Suprapubic skin (tissue), 4 donors: ENCODE measurements around the gene NAP1L5. TPM values are rescaled to one million over a fixed set of nuclear protein-coding genes. Genes with fewer than 3 reads are reported as not detected.
A peak's percentile ranks its signal among the peaks of the same experiment; 100 is the strongest.

Experiments used
- DNase-seq, 2 donors: peaks; one replicate each; pipeline ENCODE4 v3.0.0-alpha.2; 2019; ENCODE audit warnings: low spot score in 2 of 2
- H3K27ac ChIP-seq: fragments of 200-600 bp; sonication (generic); one replicate; pipeline ENCODE4 v1.5.1; 2019
- H3K27me3 ChIP-seq: fragments of 200-600 bp; sonication (generic); one replicate; pipeline ENCODE4 v1.5.1; 2019
- H3K36me3 ChIP-seq: fragments of 200-600 bp; sonication (generic); one replicate; pipeline ENCODE4 v1.5.1; 2019
- H3K4me1 ChIP-seq: fragments of 200-600 bp; sonication (generic); one replicate; pipeline ENCODE4 v1.5.1; 2019
- H3K4me3 ChIP-seq: fragments of 200-600 bp; sonication (generic); one replicate; pipeline ENCODE4 v1.5.1; 2019; ENCODE audit warnings: mild to moderate bottlenecking
- H3K9me3 ChIP-seq: fragments of 200-600 bp; sonication (generic); one replicate; pipeline ENCODE4 v1.5.1; 2019
- EP300 ChIP-seq: sonication (generic); formaldehyde crosslinking; IDR thresholded peaks from one replicate; pipeline ENCODE4 v1.6.1; 2017; ENCODE audit warnings: antibody characterized with exemption
- POLR2A ChIP-seq, 2 donors: fragments of 450-650 bp; IDR thresholded peaks; one replicate each; pipeline ENCODE4 v1.6.1; 2017; ENCODE audit warnings: antibody characterized with exemption in 2 of 2, mild to moderate bottlenecking in 2 of 2, moderate library complexity in 2 of 2
- POLR2AphosphoS5 ChIP-seq, 3 donors: sonication (generic); formaldehyde crosslinking; IDR thresholded peaks; one replicate each; pipeline ENCODE4 v1.6.1; 2017; ENCODE audit warnings: antibody characterized with exemption in 3 of 3
- WGBS: methylation state at CpG from one replicate; pipeline ENCODE4 v1.1.5; 2018; 5-methylcytosine and 5-hydroxymethylcytosine counted together
- total RNA-seq, 4 donors: library from RNA; depleted of rRNA; stranded (reverse); fragments of >200 nt; gene quantifications; one replicate each; pipeline ENCODE4 v1.1.0, GENCODE V29; 2016
- TF ChIP-seq, protein P1 (sequence below), 2 donors: fragments of 200-600 bp in 1 of 2; fragments of 450-650 bp in 1 of 2; sonication (generic) in 1 of 2; IDR thresholded peaks; one replicate each; pipeline ENCODE4 v1.5.1; 2016 to 2019; ENCODE audit warnings: antibody characterized with exemption in 2 of 2, mild to moderate bottlenecking in 1 of 2, moderate library complexity in 1 of 2

NAP1L5 gene, protein sequence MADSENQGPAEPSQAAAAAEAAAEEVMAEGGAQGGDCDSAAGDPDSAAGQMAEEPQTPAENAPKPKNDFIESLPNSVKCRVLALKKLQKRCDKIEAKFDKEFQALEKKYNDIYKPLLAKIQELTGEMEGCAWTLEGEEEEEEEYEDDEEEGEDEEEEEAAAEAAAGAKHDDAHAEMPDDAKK
- total RNA-seq, result 1 to 10 TPM; 1.1 to 2.4 (median 2.0) TPM

DNA sequence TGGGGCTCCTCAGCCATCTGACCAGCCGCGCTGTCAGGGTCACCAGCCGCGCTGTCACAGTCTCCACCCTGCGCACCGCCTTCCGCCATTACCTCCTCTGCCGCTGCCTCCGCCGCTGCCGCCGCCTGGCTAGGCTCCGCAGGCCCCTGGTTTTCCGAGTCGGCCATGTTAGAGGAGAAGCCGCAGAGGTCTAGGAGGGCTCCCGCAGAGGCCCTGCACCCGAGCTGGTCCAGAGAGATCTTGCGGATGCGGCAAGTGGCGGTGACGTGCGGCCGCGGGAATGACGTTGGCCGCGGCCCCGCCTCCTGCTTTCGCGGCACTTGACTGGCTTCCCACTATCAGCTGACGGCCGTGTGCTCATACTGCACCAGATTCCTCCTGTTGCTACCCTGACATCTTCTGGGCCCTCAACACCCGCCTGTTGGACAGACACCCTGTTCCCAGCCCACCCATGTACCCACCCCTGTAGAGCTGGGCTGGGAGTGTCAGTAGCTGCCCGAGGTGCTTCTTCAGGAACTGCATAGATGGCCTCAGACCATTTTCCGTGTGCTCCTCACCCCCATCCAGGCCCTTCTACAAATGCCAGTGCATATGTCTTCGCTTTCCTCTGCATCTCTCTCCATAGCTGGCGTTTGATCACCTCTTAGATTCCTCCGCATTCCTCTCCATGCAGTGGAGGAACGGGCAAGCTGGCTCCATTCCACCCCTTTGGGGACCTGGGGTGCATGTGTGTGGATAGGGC is at the start of gene NAP1L5:
TSS of gene NAP1L5 (minus strand) at position 242 of the 742 bp plus-strand sequence. CDS start at position 167, 75 bp downstream.
- Histone ChIP-seq H3K4me3 (peak within 1 kb of the TSS; percentile 56), H3K9me3 (no peaks in the 10 kb centered on the region), H3K27ac (no peak within 1 kb of the TSS), H3K27me3 (no peaks in the 10 kb centered on the region), H3K36me3 (peaks cover 13% of the 10 kb centered on the region), H3K4me1 (no peaks in the 10 kb centered on the region)
- TF ChIP-seq POLR2AphosphoS5 (IDR thresholded peaks at IDR 0.05), result peak in 1 of 3 donors; percentile 48
- TF ChIP-seq EP300, result no peak
- TF ChIP-seq POLR2A (IDR thresholded peaks at IDR 0.05), result peak in 1 of 2 donors; percentile 19
- TF ChIP-seq, protein P1, sequence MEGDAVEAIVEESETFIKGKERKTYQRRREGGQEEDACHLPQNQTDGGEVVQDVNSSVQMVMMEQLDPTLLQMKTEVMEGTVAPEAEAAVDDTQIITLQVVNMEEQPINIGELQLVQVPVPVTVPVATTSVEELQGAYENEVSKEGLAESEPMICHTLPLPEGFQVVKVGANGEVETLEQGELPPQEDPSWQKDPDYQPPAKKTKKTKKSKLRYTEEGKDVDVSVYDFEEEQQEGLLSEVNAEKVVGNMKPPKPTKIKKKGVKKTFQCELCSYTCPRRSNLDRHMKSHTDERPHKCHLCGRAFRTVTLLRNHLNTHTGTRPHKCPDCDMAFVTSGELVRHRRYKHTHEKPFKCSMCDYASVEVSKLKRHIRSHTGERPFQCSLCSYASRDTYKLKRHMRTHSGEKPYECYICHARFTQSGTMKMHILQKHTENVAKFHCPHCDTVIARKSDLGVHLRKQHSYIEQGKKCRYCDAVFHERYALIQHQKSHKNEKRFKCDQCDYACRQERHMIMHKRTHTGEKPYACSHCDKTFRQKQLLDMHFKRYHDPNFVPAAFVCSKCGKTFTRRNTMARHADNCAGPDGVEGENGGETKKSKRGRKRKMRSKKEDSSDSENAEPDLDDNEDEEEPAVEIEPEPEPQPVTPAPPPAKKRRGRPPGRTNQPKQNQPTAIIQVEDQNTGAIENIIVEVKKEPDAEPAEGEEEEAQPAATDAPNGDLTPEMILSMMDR (IDR thresholded peaks at IDR 0.05), result no peak
- DNase-seq, result peak; percentile 78 to 80
- WGBS, result 56% methylated on average over 24 of the region's 40 CpGs

DNA sequence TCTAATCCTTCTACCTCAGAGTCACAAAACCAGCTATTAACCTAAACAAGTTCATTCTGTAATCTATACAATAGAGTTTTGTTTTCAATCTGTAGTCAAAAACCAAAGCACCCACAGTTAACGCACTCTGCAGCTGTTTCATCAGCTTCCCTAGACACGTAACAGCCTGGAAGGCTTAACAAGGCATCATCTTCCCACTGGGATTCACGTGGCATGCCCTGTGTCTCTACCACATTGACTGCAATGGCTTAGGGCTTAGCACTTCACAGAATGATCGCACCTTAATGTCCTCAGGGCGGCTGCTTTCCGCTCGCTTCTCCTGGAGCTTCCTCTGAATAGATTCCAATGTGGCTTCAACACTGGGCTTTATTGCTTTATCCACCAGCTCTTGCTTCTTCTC is 49.7 kb upstream of the NAP1L5 start:
- DNase-seq, result no peak
- Histone ChIP-seq H3K4me1 (peaks cover 4% of the 10 kb centered on the region), H3K36me3 (peaks cover 75% of the 10 kb centered on the region), H3K27ac (no peak overlapping the region), H3K9me3 (no peaks in the 10 kb centered on the region), H3K27me3 (no peaks in the 10 kb centered on the region), H3K4me3 (no peak overlapping the region)
- WGBS, result 87% methylated on average over 7 of the region's 7 CpGs
- TF ChIP-seq, protein P1 (IDR thresholded peaks at IDR 0.05), result no peak
- TF ChIP-seq POLR2AphosphoS5 (IDR thresholded peaks at IDR 0.05), result no peak
- TF ChIP-seq POLR2A (IDR thresholded peaks at IDR 0.05), result no peak
- no peak for TF ChIP-seq EP300

DNA sequence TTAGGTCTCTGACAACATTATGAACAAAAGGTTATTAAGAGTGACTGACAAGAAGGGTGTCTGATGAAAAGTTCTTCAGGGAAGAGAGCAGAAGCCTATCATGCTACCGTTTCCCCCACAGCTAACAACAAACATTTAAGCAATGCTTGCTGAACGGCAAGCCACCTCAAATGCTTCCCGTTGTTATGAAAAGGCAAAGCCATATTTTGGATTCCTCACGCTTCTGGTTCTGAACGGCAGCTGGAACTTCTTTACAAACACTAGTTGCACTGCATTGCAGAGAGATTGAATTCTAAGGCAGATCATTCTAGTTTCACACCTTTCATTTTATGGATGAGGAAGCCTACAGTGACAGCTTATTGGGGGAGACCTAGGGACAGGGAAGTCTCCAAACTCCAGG is 48.6 kb upstream of the NAP1L5 start:
- Histone ChIP-seq H3K27ac (no peak overlapping the region), H3K4me3 (no peak overlapping the region), H3K4me1 (peaks cover 4% of the 10 kb centered on the region), H3K27me3 (no peaks in the 10 kb centered on the region), H3K9me3 (no peaks in the 10 kb centered on the region), H3K36me3 (peaks cover 72% of the 10 kb centered on the region)
- TF ChIP-seq, protein P1 (IDR thresholded peaks at IDR 0.05), result no peak
- TF ChIP-seq POLR2AphosphoS5 (IDR thresholded peaks at IDR 0.05), result no peak
- TF ChIP-seq POLR2A (IDR thresholded peaks at IDR 0.05), result no peak
- TF ChIP-seq EP300, result no peak
- no peak for DNase-seq
- WGBS, result 50% methylated on average over 5 of the region's 5 CpGs

DNA sequence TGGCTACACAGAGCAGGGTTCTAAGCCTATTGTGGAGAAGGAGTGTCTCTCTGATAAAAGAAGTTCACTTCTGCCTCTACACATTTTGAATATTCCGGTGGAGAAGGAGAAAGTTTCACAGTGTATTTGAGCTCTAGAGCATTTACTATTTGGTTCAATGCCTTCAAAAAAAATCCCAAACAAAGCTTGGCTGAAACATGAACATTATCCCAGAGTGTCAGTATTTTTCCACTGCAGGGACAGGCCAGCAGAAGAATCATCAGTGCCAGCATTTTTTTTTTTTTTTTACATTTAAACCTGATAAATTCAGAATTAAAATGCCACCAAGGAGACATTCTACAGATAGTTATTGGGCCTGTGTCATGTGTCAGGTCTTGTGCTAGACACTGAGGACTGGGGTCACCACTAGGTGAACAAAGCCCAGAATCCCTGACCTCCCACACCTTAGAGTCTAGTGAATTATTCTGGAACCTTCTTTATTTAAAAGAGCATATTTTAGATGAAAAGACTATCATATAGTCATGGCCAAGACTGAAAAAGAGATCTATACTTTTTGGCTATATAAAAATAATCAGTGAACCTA is 48.0 kb upstream of the NAP1L5 start:
- TF ChIP-seq POLR2A (IDR thresholded peaks at IDR 0.05) (no peak), POLR2AphosphoS5 (IDR thresholded peaks at IDR 0.05) (no peak), EP300 (no peak)
- TF ChIP-seq, protein P1 (IDR thresholded peaks at IDR 0.05), result no peak
- 62% methylated on average over 1 of the region's 1 CpG for WGBS
- Histone ChIP-seq H3K9me3 (no peaks in the 10 kb centered on the region), H3K36me3 (peaks cover 72% of the 10 kb centered on the region), H3K4me3 (no peak overlapping the region), H3K27ac (no peak overlapping the region), H3K4me1 (peaks cover 4% of the 10 kb centered on the region), H3K27me3 (no peaks in the 10 kb centered on the region)
- no peak for DNase-seq

DNA sequence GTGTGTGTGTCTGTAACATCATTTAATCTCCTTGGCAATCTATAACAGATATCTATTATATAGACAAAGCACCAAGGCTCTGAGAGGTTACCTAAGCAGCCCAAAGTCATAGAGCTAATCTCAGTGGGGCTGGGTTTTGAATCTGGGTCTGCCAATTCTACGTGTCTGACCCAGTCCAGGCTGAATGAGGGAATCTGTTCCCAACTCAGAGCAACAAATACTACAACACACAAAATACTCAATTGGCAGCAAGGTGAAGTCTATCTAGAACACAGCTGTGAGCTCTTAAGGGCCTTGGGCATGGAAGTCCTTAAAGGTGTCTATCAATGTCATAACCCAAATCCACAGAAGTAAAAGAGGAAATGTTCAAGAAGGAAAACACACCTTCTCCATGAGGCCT is 47.5 kb upstream of the NAP1L5 start:
- 92% methylated on average over 1 of the region's 1 CpG for WGBS
- H3K4me1 ChIP-seq, result peaks cover 4% of the 10 kb centered on the region
- no peak overlapping the region for H3K4me3 ChIP-seq
- H3K36me3 ChIP-seq, result peaks cover 72% of the 10 kb centered on the region
- no peak for DNase-seq
- no peak overlapping the region for H3K27ac ChIP-seq
- TF ChIP-seq POLR2A (IDR thresholded peaks at IDR 0.05) (no peak), POLR2AphosphoS5 (IDR thresholded peaks at IDR 0.05) (no peak), EP300 (no peak)
- TF ChIP-seq, protein P1 (IDR thresholded peaks at IDR 0.05), result no peak
- H3K27me3 ChIP-seq, result no peaks in the 10 kb centered on the region
- no peaks in the 10 kb centered on the region for H3K9me3 ChIP-seq
